T follicular helper cell (primary cell): Measurements from ENCODE around the gene DRICH1.
"Not testable (repeated sequence)": the region's sequence is repeated elsewhere in the genome, so short reads cannot be mapped to it uniquely, and the experiment has no call there.

Experiments used
- DNase-seq: peaks from one replicate; pipeline ENCODE4 v3.0.0-alpha.2; 2020; ENCODE audit warnings: low read depth

Gene DRICH1

GRCh38 chr22:23598805-23599518 lies 33.2 kb downstream of the DRICH1 start:
- no peak for DNase-seq

GRCh38 chr22:23597576-23598268 lies 34.4 kb downstream of the DRICH1 start:
- not testable (repeated sequence) for DNase-seq

GRCh38 chr22:23595904-23596303 lies 36.2 kb downstream of the DRICH1 start:
- not testable (repeated sequence) for DNase-seq

DNA sequence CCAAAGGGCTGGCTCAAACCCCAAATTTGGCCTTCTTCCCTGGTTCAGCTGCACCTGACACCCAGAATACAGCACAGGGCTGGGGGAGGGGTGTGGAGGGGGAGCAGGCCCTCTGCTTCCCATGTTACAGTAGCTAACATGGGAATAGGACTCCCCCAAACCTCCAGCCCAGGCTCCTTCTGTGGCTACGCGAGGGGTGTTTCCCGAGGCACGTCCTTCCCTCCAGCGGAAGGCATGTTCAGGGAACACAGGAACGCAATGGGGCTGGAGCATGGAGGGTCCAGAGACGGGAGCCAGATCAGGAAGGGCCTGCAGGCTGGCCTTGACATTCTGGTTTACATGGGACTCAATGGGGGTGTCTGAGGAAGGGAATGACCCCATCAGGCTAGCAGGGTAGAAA lies 40.3 kb downstream of the DRICH1 start:
- no peak for DNase-seq

DNA sequence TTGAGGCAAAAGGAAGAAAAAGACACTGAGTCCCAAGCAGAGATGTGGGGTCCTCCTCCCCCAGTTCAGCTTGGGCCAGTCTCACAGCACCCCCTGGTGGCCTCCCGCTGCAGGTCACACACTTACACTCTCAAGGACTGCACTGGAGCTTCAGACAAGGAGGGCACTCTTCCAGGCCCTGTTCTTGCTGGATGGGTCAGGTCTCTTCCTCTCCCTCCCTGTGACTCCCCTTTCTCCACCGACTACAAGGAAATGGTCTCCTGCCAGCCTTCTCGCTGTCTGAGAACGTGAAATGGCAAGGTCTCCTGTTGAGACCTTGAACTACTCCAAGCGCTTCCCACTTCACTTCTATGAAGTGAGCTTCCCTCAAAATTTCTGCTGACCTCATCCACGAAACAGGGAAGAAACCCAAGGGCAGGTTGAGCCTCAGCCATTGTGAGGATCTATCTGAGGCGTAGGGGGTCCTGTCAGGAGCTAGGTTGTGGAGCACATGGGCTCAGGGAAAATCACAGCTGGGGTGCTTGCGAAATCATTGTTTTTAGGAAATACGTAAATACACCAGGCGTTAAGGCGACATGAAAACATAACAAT lies 40.8 kb downstream of the DRICH1 start:
- DNase-seq, result peak; percentile 23

DNA sequence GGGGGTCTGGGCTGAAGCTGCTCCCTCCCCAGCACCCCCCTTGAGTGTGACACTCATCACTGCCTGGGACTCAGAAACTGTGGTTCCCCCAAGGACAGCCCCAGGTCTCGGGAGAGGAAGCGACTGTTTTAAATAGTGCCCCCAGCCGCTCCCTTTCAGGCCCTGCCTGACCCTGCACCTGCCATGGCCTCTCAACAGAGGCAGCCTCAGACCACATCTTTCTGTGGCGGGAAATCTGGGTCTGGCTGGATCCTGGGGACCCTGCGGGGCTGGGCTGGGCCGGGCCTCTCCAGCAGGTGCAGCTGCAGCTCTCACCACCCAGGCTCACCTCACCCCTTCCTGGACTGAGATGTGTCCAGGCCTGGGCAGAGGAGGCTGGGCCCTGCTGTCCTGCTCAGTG lies 48.3 kb downstream of the DRICH1 start:
- DNase-seq, result no peak

DNA sequence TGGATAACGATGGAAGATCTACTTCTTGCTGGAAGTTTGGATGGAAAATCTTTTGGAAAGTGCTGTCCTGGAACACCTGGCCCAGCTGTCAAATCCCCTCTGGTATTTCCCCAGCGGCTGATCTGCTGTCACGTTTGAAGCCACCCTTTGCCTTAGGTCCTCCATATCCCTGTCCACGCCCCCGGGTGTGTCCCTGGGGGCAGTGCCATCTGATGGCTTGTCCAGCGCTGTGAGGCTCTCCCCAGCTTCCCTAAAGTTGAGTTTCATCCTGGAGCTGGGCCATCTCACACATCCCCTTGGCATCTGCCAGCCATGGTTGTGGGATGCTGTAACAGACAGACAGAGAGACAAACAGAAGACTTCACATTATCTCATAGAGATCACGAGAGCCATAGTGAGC lies 49.0 kb downstream of the DRICH1 start:
- no peak for DNase-seq

- no peak for DNase-seq
Observed at GRCh38 chr22:23581260-23581650, 50.9 kb downstream of the DRICH1 start.

DNA sequence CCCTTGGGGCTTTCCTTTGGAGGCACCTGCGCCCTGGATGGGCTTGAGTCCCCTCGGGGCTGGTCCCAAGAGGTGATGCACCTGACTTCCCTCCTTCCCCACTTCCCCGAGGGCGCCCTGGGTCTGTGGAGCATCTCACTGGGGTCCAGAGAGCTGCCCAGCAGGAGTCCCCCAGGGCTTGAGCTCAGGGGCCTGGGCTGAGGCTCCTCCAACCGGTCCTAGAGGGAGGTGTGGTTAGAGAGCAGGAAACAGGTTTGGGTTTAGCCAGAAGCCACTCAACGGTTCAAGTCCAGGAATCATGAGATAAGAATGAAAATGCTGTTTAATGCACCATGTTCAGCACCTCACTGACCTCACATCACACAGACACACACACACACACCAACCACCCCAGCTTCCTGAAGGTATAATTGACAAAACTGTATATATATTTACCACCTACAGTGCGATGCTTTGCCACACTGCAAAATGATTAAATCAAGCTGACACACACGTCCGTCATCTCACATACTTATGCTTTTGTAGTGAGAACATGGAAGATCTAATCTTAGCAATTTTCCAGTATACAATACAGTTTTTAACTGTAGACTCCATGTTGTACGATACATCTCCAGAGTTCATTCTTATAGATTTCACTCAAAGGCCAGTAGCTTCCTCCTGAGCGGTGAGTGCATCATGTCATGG lies 51.4 kb downstream of the DRICH1 start:
- no peak for DNase-seq

- DNase-seq, result no peak
Observed at GRCh38 chr22:23579870-23580575, 52.1 kb downstream of the DRICH1 start, which contains the start of gene IGLL1. IGLL1 (minus strand) TSS chr22:23580290; CDS start chr22:23580190, 100 bp downstream.

DNA sequence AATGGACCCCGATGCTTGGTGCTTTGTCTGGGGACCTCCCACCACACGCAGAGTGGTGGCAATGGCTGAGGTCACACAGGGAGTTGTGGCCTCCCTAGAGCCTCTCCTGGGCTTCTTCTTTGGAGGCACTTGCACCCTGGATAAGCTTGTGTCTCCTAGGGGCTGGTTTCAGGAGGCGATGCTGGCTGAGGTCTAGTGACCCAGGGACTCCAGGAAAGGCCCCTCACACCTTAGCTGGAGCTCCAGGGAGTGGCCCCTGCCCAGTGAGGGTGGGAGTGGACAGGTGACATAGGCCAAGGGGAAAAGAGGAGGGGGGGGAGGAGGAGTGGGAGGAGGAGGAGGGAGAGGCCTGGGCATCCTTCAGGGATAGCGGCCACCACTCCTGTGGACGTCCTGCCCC lies 52.8 kb downstream of the DRICH1 start:
- DNase-seq, result no peak

DNA sequence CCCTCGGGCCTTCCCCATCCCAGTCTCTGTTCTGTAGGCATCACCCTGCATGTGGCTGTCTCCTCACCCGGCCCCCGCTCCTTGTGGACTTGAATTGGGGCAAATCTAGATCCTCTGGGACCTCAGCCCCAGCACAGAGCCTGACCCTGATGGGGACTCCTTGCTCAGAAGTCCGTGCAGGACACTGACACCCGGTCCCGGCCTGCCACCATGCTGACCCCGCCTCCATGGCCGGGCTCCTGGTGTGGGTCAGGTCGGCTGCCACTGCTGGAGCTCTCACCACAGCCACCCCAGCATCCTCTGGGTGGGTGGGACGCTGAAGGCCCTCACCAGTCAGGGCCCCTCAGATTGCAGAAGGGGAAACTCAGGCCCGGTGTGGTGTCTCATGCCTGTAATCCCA lies 53.8 kb downstream of the DRICH1 start:
- no peak for DNase-seq

DNA sequence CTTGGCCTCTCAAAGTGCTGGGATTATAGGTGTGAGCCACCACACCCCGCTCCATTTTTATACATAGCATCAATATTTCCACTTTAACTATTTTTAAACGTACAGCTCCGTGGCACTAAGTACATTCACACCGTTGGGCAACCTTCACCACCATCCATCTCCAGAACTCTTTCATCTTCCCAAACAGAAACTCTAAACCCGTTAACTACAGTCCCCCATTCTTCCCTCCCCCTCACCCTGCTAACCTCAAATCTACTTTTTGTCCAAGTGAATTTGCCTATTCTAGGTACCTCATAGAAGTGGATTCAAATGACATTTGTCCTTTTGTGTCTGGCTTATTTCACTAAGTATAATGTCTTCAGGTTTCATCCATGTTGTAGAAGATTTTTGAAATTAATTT lies 55.4 kb downstream of the DRICH1 start:
- no peak for DNase-seq

- DNase-seq, result no peak
Observed at GRCh38 chr22:23575601-23576000, 56.5 kb downstream of the DRICH1 start.

- no peak for DNase-seq
Observed at GRCh38 chr22:23574877-23575276, 57.2 kb downstream of the DRICH1 start.

- no peak for DNase-seq
Observed at GRCh38 chr22:23574371-23574811, 57.7 kb downstream of the DRICH1 start.

DNA sequence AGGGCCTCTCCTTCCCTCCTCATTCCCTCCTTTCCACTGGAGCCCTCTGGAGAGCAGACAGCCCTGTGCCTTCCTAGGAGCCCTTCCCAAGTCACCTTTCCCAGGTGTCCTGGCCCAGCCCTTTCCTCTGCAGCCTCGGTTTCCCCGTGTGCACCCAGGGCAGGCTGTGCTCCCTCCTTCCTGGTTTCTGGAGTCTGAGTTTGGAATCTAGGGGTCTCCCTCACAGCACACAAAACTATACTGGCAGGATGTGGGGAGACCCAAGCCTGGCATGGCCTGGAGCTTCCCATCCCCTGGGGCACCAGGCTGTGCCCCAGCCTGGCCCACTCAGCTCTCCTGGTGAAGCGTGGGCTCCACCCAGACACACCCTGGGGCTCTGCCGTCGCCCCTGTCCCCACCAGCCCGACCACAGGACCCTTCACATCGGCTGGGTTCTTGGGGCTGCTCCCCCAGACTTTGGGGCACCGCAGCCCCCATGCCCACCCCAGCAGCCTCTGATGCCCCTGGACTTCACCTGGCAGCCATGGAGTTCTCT lies 58.4 kb downstream of the DRICH1 start:
- not testable (repeated sequence) for DNase-seq

DNA sequence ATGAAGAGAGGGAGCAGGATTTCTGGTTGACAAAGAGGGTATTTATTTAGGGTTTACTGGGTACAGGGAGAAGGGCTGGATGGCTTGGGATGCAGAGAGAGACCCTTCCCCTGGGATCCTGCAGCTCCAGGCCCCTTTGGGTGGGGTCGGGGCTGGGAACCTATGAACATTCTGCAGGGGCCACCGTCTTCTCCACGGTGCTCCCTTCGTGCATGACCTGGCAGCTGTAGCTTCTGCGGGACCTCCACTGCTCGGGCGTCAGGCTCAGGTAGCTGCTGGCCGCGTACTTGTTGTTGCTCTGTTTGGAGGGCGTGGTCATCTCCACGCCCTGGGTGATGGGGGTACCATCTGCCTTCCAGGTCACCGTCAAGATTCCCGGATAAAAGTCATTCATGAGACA lies 59.0 kb downstream of the DRICH1 start:
- DNase-seq, result not testable (repeated sequence)

- DNase-seq, result no peak
Observed at GRCh38 chr22:23571486-23571885, 60.6 kb downstream of the DRICH1 start.

DNA sequence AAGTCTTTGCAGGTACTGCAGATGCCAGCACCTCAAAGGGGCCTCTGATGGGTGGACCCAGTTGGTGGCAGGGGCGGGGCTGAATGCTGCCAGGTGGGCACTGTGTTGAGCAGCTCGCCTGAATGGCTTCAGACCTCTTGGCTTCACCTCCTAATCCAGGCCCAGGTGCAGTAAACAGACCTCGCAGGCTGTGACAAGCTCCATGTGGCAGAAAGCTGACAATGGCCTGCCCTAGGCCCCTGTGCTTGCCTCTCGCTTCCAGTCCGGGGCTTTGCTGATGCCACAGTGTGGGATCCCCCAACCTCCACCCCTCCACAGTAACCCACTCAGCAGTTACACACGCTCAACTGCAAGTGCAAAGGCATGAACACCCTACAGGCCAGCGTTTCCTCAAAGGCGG lies 61.4 kb downstream of the DRICH1 start:
- DNase-seq, result no peak

DNA sequence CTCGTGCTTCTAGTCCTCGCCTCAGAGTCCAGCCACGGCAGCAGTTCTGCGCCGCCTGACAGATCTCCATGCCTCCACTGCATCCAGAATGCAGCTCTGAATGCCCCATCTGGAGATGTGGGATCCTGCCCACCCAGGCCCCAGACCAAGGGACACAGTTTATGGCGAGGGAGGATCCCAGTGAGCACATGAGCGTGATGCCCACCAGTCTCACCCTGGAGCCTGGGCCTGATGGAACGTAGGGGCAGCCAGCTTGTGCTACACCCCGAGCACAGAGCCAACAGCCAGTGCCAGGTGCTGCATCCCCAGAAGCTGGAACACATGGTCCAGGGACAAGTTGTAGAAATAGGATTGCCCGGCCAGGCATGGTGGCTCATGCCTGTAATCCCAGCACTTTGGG lies 62.4 kb downstream of the DRICH1 start:
- DNase-seq, result no peak

DNA sequence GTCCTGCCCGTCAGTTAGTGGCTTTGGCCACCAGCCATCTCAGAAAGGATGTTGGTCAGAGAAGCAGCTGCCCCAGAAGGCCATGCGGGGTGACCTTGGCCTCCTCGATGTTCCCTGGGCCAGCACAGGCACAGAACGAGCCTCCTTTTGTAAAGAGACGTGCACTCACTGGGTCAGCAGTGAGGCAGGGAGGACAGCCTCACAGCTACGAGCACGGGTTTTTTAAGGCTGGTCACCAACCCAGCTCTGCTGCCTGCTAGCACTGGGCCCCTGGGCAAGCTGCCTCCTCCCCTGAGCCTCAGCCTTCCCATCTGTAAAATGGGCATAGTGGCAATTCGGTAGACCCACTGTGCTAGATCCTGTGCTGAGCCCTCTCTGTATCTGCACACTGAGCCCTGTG lies 62.8 kb downstream of the DRICH1 start:
- no peak for DNase-seq
